Measurements from ENCODE around the gene SPATA20.

Gene SPATA20

DNA sequence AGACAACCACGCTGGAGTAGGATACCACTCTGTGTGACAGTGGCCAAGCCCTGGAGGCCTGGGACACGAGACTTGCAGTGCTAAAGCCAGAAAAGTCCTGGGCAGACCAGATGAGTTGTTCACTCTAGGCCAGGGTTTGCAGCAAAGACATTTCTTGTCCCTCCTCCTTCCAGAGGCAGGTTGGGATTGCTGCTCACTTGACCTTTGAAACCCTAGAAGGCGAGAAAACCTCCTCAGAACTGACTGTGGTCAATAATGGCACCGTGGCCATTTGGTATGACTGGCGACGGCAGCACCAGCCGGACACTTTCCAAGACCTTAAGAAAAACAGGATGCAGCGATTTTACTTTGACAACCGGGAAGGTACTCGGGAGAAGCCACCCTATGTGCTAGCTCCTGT is 24.2 kb upstream of the SPATA20 start:
- no peak for TF ChIP-seq TAF1 (IDR thresholded peaks at IDR 0.05; ENCODE audit: borderline replicate concordance, insufficient read depth, low read length)

DNA sequence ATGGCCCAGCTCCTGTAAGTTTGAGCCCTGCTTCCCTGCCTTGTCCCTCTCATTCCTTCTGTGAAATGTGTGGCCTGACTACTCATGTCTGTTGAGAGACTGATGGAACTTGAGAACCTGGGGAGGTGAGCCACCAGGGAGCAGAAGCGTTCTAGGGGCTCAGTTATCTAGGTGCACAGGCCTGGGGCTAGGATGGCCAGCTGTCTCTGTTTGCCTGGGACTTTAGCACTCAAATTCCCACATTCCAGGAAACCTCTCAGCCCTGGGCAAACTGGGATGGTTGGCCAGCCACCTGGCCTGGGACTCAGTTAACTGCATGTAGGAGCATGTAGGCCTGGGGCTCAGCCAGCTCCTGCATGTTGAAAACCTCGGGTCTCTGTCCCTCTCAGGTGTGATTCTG is 23.8 kb upstream of the SPATA20 start:
- TF ChIP-seq TAF1 (IDR thresholded peaks at IDR 0.05; ENCODE audit: borderline replicate concordance, insufficient read depth, low read length) (no peak), FOXP2 (optimal IDR thresholded peaks at IDR 0.05; ENCODE audit: borderline replicate concordance, extremely low read depth, extremely low read length, insufficient read depth) (no peak), POLR2AphosphoS5 (IDR thresholded peaks at IDR 0.05; ENCODE audit: low read depth, low read length) (no peak), SIN3A (IDR thresholded peaks at IDR 0.05; ENCODE audit: borderline replicate concordance, insufficient read depth, low read length) (no peak)
- TF ChIP-seq, protein P1, sequence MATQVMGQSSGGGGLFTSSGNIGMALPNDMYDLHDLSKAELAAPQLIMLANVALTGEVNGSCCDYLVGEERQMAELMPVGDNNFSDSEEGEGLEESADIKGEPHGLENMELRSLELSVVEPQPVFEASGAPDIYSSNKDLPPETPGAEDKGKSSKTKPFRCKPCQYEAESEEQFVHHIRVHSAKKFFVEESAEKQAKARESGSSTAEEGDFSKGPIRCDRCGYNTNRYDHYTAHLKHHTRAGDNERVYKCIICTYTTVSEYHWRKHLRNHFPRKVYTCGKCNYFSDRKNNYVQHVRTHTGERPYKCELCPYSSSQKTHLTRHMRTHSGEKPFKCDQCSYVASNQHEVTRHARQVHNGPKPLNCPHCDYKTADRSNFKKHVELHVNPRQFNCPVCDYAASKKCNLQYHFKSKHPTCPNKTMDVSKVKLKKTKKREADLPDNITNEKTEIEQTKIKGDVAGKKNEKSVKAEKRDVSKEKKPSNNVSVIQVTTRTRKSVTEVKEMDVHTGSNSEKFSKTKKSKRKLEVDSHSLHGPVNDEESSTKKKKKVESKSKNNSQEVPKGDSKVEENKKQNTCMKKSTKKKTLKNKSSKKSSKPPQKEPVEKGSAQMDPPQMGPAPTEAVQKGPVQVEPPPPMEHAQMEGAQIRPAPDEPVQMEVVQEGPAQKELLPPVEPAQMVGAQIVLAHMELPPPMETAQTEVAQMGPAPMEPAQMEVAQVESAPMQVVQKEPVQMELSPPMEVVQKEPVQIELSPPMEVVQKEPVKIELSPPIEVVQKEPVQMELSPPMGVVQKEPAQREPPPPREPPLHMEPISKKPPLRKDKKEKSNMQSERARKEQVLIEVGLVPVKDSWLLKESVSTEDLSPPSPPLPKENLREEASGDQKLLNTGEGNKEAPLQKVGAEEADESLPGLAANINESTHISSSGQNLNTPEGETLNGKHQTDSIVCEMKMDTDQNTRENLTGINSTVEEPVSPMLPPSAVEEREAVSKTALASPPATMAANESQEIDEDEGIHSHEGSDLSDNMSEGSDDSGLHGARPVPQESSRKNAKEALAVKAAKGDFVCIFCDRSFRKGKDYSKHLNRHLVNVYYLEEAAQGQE (IDR thresholded peaks at IDR 0.05; ENCODE audit: insufficient read depth in 1 of 2, low read depth in 2 of 2, low read length in 2 of 2), result no peak

DNA sequence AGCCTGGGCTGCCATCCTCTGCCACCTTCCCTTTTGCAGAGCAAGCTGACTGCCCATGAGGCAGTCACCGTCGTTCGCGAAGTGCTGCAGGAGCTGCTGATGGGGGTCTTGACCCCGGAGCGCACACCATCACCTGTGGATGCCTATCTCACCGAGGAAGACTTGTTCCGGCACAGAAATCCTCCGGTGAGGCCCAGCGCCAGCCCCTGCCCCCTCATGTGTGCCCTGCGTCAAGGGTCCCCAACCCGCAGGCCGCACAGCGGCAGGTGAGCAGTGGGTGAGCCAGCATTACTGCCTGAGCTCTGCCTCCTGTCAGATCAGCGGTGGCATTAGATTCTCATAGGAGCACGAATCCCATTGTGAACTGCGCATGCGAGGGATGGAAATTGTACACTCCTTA is 22.1 kb upstream of the SPATA20 start:
- TF ChIP-seq SIN3A (IDR thresholded peaks at IDR 0.05; ENCODE audit: borderline replicate concordance, insufficient read depth, low read length) (no peak), TAF1 (IDR thresholded peaks at IDR 0.05; ENCODE audit: borderline replicate concordance, insufficient read depth, low read length) (no peak), POLR2AphosphoS5 (IDR thresholded peaks at IDR 0.05; ENCODE audit: low read depth, low read length) (no peak), FOXP2 (optimal IDR thresholded peaks at IDR 0.05; ENCODE audit: borderline replicate concordance, extremely low read depth, extremely low read length, insufficient read depth) (no peak)
- TF ChIP-seq, protein P1 (IDR thresholded peaks at IDR 0.05; ENCODE audit: insufficient read depth in 1 of 2, low read depth in 2 of 2, low read length in 2 of 2), result no peak

DNA sequence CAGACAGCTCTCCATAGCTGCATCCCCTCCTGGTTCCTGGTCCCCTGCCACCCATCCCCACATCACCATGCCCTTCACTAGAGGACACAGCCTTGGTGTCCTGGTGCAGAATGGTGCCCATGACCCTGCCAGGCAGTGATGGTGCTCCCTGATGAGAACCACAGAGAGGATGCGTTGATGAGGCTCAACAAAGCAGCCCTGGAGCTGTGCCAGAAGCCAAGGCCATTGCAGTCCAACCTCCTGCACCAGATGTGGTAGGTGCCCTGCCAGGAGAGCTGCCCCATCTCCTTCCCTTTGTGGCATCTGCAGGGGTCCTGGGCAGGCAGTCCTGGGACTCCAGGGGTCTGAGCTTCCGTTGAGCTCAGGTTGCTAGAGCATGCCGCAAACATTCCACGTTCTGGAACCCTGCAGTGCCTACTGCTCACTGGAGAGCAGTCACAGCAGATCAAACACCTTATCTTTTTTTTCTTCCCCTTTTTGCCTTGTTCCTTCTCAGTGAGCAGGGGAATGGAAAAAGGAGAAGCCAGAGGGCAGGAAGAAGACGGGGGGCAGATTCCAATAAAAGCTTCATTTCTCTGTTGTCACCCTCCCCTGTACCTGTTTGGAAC is 19.7 kb upstream of the SPATA20 start:
- no peak for TF ChIP-seq POLR2AphosphoS5 (IDR thresholded peaks at IDR 0.05; ENCODE audit: low read depth, low read length)
- TF ChIP-seq TAF1 (IDR thresholded peaks at IDR 0.05; ENCODE audit: borderline replicate concordance, insufficient read depth, low read length), result no peak
- TF ChIP-seq, protein P1 (IDR thresholded peaks at IDR 0.05; ENCODE audit: insufficient read depth in 1 of 2, low read depth in 2 of 2, low read length in 2 of 2), result no peak
- TF ChIP-seq FOXP2 (optimal IDR thresholded peaks at IDR 0.05; ENCODE audit: borderline replicate concordance, extremely low read depth, extremely low read length, insufficient read depth), result no peak
- TF ChIP-seq SIN3A (IDR thresholded peaks at IDR 0.05; ENCODE audit: borderline replicate concordance, insufficient read depth, low read length), result no peak

DNA sequence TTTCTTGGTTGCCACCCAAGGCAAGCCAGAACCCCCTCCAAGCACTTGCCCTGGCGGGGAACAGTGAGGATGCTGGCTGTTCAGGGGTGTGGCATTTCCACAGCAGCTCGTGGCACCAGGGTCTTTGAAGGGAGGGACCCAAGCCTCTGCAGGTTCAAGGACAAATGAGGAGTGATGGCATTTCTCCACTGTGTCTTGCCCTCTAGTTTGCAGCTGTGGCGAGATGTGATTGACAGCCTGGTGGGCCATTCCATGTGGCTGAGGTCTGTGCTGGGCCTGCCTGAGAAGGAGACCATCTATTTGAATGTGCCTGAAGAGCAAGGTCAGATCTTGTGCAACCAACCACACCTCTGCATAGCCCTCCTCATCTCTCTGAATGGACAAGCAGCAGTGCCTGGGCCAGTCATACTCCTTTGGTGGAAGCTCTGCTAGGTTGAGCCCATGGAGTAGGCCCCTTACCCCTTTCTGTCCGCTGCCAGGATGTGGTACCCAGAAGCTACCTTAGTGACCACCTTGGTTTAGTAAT is 19.0 kb upstream of the SPATA20 start:
- TF ChIP-seq TAF1 (IDR thresholded peaks at IDR 0.05; ENCODE audit: borderline replicate concordance, insufficient read depth, low read length), result no peak
- TF ChIP-seq, protein P1 (IDR thresholded peaks at IDR 0.05; ENCODE audit: insufficient read depth in 1 of 2, low read depth in 2 of 2, low read length in 2 of 2), result no peak
- no peak for TF ChIP-seq FOXP2 (optimal IDR thresholded peaks at IDR 0.05; ENCODE audit: borderline replicate concordance, extremely low read depth, extremely low read length, insufficient read depth)
- no peak for TF ChIP-seq SIN3A (IDR thresholded peaks at IDR 0.05; ENCODE audit: borderline replicate concordance, insufficient read depth, low read length)
- no peak for TF ChIP-seq POLR2AphosphoS5 (IDR thresholded peaks at IDR 0.05; ENCODE audit: low read depth, low read length)
